HepG2 (cell line): Measurements from ENCODE around the gene PBX2. TPM values are rescaled to one million over a fixed set of nuclear protein-coding genes. Genes with fewer than 3 reads are reported as not detected.

Experiments used
- ATAC-seq: fragments of 200-7000 bp; cut with Tn5 transposase; 3 replicates; pipeline ENCODE4 v1.9.1; 2020; ENCODE audit warnings: mild to moderate bottlenecking, moderate library complexity
- BruUV-seq: library from RNA; stranded (reverse); fragments of 400-500 nt; replicated peaks from 2 replicates; lab custom pipeline; 2021; lab: Mats Ljungman, UMichigan
- CTCF ChIA-PET: fragments of 300-600 bp; formaldehyde crosslinking; extraction: SDS; loops from one replicate; lab custom pipeline; 2021; ENCODE audit warnings: low total read pairs, inconsistent platforms, low intra/inter-chr PET ratio; lab: Yijun Ruan, JAX
- POLR2A ChIA-PET: fragments of 350-600 bp; sonication (Branson Sonifier 250); formaldehyde crosslinking; loops from one replicate; lab custom pipeline; 2020; ENCODE audit warnings: antibody characterized with exemption, inconsistent platforms; lab: Yijun Ruan, JAX
- DNase-seq: peaks from one replicate; pipeline ENCODE4 v3.0.0-alpha.2; 2015; ENCODE audit warnings: low spot score
- FAIRE-seq: peaks from 3 replicates; lab custom pipeline; 2011; peaks lifted over from hg19 to GRCh38; lab: Jason Lieb, UNC
- H2AFZ ChIP-seq: one replicate; pipeline ENCODE4 v1.6.1; 2011; ENCODE audit warnings: low read length, inconsistent platforms
- H3K27ac ChIP-seq: fragments of 300-600 bp; 3 replicates; pipeline ENCODE4 v1.8.0; 2011; ENCODE audit warnings: mixed run types, mild to moderate bottlenecking, mixed read lengths, low read length, inconsistent platforms; ENCODE audit not compliant: insufficient read depth; ENCODE audit errors: extremely low read length
- H3K27me3 ChIP-seq, 2 experiments: fragments of 200-600 bp in 1 of 2; 2 replicates in 1 of 2; 3 replicates in 1 of 2; pipeline versions ENCODE4 v1.6.0 to v1.8.0; 2011; ENCODE audit warnings: low read length in 2 of 2, mild to moderate bottlenecking in 2 of 2, moderate library complexity in 2 of 2, inconsistent platforms in 1 of 2; ENCODE audit not compliant: insufficient read depth in 2 of 2, control insufficient read depth in 1 of 2
- H3K36me3 ChIP-seq, 2 experiments: fragments of 200-600 bp in 1 of 2; replicated peaks in 1 of 2; 2 replicates in 1 of 2; 3 replicates in 1 of 2; pipeline versions ENCODE4 v1.5.1 to v1.8.0; 2011; ENCODE audit warnings: low read length in 2 of 2, inconsistent platforms in 1 of 2; ENCODE audit not compliant: insufficient read depth in 2 of 2, control insufficient read depth in 1 of 2
- H3K4me1 ChIP-seq: 2 replicates; pipeline ENCODE4 v1.5.1; 2012; ENCODE audit warnings: low read length, inconsistent platforms; ENCODE audit not compliant: insufficient read depth
- H3K4me2 ChIP-seq: 2 replicates; pipeline ENCODE4 v1.6.0; 2011; ENCODE audit warnings: low read depth, low read length, inconsistent platforms
- H3K4me3 ChIP-seq, 3 experiments: fragments of 200-600 bp in 1 of 3; sonication (generic), shearing (Covaris generic) in 1 of 3; replicated peaks in 1 of 3; 2 replicates each; pipeline ENCODE4 v1.5.1; 2011 to 2016; ENCODE audit warnings: low read length in 3 of 3, inconsistent platforms in 2 of 3, low read depth in 2 of 3, mild to moderate bottlenecking in 2 of 3, control low read depth in 1 of 3, mixed read lengths in 1 of 3; ENCODE audit not compliant: insufficient read depth in 1 of 3
- H3K79me2 ChIP-seq: one replicate; pipeline ENCODE4 v1.6.1; 2011; ENCODE audit warnings: low read length, inconsistent platforms; ENCODE audit not compliant: insufficient read depth
- H3K9ac ChIP-seq: 2 replicates; pipeline ENCODE4 v1.6.0; 2011; ENCODE audit warnings: mild to moderate bottlenecking, low read depth, low read length, inconsistent platforms; ENCODE audit not compliant: insufficient read depth
- H3K9me3 ChIP-seq: 2 replicates; pipeline ENCODE4 v1.5.1; 2012; ENCODE audit warnings: mild to moderate bottlenecking, low read length
- H4K20me1 ChIP-seq: 2 replicates; pipeline ENCODE4 v1.6.0; 2011; ENCODE audit warnings: inconsistent platforms, mild to moderate bottlenecking, low read length, moderate library complexity; ENCODE audit not compliant: insufficient read depth
- ARHGAP35 ChIP-seq: sonication (generic); formaldehyde crosslinking; IDR thresholded peaks from 2 replicates; pipeline ENCODE4 v1.9.0; 2022; ENCODE audit warnings: mild to moderate bottlenecking, inconsistent platforms, moderate library complexity, missing genetic modification reagents, borderline replicate concordance
- CAMTA2 ChIP-seq: sonication (generic); formaldehyde crosslinking; IDR thresholded peaks from 2 replicates; pipeline ENCODE4 v1.4.0; 2020; ENCODE audit warnings: mild to moderate bottlenecking, missing genetic modification reagents, borderline replicate concordance
- GATAD1 ChIP-seq: IDR thresholded peaks from 2 replicates; pipeline ENCODE4 v1.6.1; 2016; ENCODE audit warnings: missing genetic modification reagents, missing compliant biosample characterization
- HHEX ChIP-seq: IDR thresholded peaks from 2 replicates; pipeline ENCODE4 v1.6.1; 2016; ENCODE audit warnings: control low read depth
- KAT8 ChIP-seq: IDR thresholded peaks from 2 replicates; pipeline ENCODE4 v1.6.1; 2016; ENCODE audit warnings: missing genetic modification reagents, missing compliant biosample characterization
- KLF9 ChIP-seq: IDR thresholded peaks from 2 replicates; pipeline ENCODE4 v1.6.1; 2016; ENCODE audit warnings: low read depth
- LCORL ChIP-seq, 2 experiments: fragments of 450-650 bp in 1 of 2; sonication (generic) in 1 of 2; formaldehyde crosslinking in 1 of 2; IDR thresholded peaks; 2 replicates each; pipeline versions ENCODE4 v1.5.0 to v1.6.1; 2017 to 2020; ENCODE audit warnings: antibody characterized with exemption in 1 of 2, missing genetic modification reagents in 1 of 2
- NR1H2 ChIP-seq: sonication (generic); formaldehyde crosslinking; IDR thresholded peaks from 2 replicates; pipeline ENCODE4 v1.8.1; 2022; ENCODE audit warnings: low read depth, missing genetic modification reagents, borderline replicate concordance
- POLR2AphosphoS5 ChIP-seq: IDR thresholded peaks from 2 replicates; pipeline ENCODE4 v1.6.1; 2012; ENCODE audit warnings: low read depth, low read length
- POLR2G ChIP-seq: fragments of 200-400 bp; formaldehyde crosslinking; IDR thresholded peaks from 2 replicates; pipeline ENCODE4 v1.6.1; 2018; ENCODE audit warnings: mild to moderate bottlenecking, low read depth, low read length, moderate library complexity
- TBP ChIP-seq: sonication (generic); formaldehyde crosslinking; IDR thresholded peaks from 2 replicates; pipeline ENCODE4 v1.5.0; 2020; ENCODE audit warnings: missing genetic modification reagents
- TMF1 ChIP-seq: sonication (generic); formaldehyde crosslinking; IDR thresholded peaks from 2 replicates; pipeline ENCODE4 v1.8.1; 2022; ENCODE audit warnings: low read depth, missing genetic modification reagents
- TRAFD1 ChIP-seq: sonication (generic); formaldehyde crosslinking; IDR thresholded peaks from 2 replicates; pipeline ENCODE4 v1.5.1; 2020; ENCODE audit warnings: missing genetic modification reagents, mild to moderate bottlenecking, borderline replicate concordance
- ZFP62 ChIP-seq: sonication (generic); formaldehyde crosslinking; IDR thresholded peaks from 2 replicates; pipeline ENCODE4 v1.4.0; 2020; ENCODE audit warnings: missing genetic modification reagents
- ZMYM3 ChIP-seq: sonication (generic); formaldehyde crosslinking; IDR thresholded peaks from 2 replicates; pipeline ENCODE4 v1.5.1; 2020; ENCODE audit warnings: mild to moderate bottlenecking, missing genetic modification reagents
- ZNF576 ChIP-seq: sonication (generic); formaldehyde crosslinking; IDR thresholded peaks from 2 replicates; pipeline ENCODE4 v1.4.0; 2020; ENCODE audit warnings: mild to moderate bottlenecking, missing genetic modification reagents
- ZNF605 ChIP-seq: sonication (generic); formaldehyde crosslinking; IDR thresholded peaks from 2 replicates; pipeline ENCODE4 v1.8.0; 2022; ENCODE audit warnings: mild to moderate bottlenecking, missing genetic modification reagents
- ZNF660 ChIP-seq: sonication (generic); formaldehyde crosslinking; IDR thresholded peaks from 2 replicates; pipeline ENCODE4 v1.5.1; 2020; ENCODE audit warnings: mild to moderate bottlenecking, low read depth, missing genetic modification reagents, borderline replicate concordance
- WGBS: methylation state at CpG from one replicate; pipeline ENCODE4 v1.1.6; 2017; ENCODE audit warnings: low lambda C conversion rate; 5-methylcytosine and 5-hydroxymethylcytosine counted together
- in situ Hi-C: cut with HindIII; loops from 2 replicates; pipeline ENCODE4 v1.10.0; 2017; ENCODE audit warnings: low pct_unique_long_range_greater_than_20kb; ENCODE audit not compliant: extremely low pct_ligation_motif_present
- intact Hi-C: fragments of 100-400 bp; cut with micrococcal nuclease; formaldehyde crosslinking; loops from one replicate; pipeline ENCODE4 v1.10.0; 2022; ENCODE audit not compliant: unreplicated experiment
- polyA plus RNA-seq, 8 experiments: library from polyadenylated mRNA; depleted of rRNA in 3 of 8; stranded (reverse) in 7 of 8; unstranded in 1 of 8; fragments of >200 nt; fragmentation: Illumina TruSeq in 4 of 8; extraction: Trizol in 4 of 8; gene quantifications; 2 replicates each; pipeline versions ENCODE4 v1.2.1 to v1.2.3, GENCODE V29; 2011 to 2016; ENCODE audit warnings: low read depth in 4 of 8, missing spikeins in 1 of 8, mixed read lengths in 1 of 8; ENCODE audit not compliant: insufficient read depth in 1 of 8
- total RNA-seq, 5 experiments: library from RNA; depleted of rRNA; stranded (reverse); fragments of >200 nt; fragmentation: Illumina TruSeq; extraction: Trizol; gene quantifications; 2 replicates each; pipeline ENCODE4 v1.2.3, GENCODE V29; 2016; ENCODE audit warnings: low read depth in 1 of 5

The PBX2 gene
- total and polyA plus RNA-seq, 2 of the 13 experiments (the other 11 are each of a cell fraction or from before 2014, with no cell fraction given), result 42.3 to 77.8 TPM

GRCh38 chr6:32177788-32178546 lies 12.0 kb downstream of the PBX2 start, which contains the start of gene RNF5 (continued):
- TF ChIP-seq ZNF576 (CRISPR knock-in tag), result no peak
- TF ChIP-seq CAMTA2, result no peak
- no peak; the same call in 1 of the 2 replicates for TF ChIP-seq POLR2G
- TF ChIP-seq TBP (CRISPR knock-in tag), result no peak
- peak; percentile 45; the same call in 1 of the 2 replicates for TF ChIP-seq LCORL (IDR thresholded peaks at IDR 0.05)
- TF ChIP-seq LCORL (CRISPR knock-in tag; IDR thresholded peaks at IDR 0.05), result peak; percentile 72
- no peak for TF ChIP-seq TMF1 (CRISPR knock-in tag)

- intact Hi-C loops (loop anchor here (2.0 to 5.0 kb wide), 2 partner anchors 58 to 1090 kb away; no protein-coding TSS in a partner anchor), in situ Hi-C loops (no loop called here)
- ChIA-PET CTCF (interaction anchor here (0.9 kb wide), 1 partner anchor 58 kb away, joined by 3 read pairs; no protein-coding TSS in a partner anchor), POLR2A (interaction anchor here (0.6 to 5.8 kb wide), 23 partner anchors 8 to 1094 kb away, joined by 3 to 127 read pairs (median 5); partner anchors contain the start of genes ATF6B, CFB, FKBPL and GPANK1)
- H3K4me1 ChIP-seq, result peaks cover 60% of the 10 kb centered on the region
- peaks cover 15 to 22% of the 10 kb centered on the region in 2 experiments; a peak in 4 of 5 replicates for H3K36me3 ChIP-seq
- TSS peak; percentile 61 for BruUV-seq
- H3K4me3 ChIP-seq, result peak overlapping the region; percentile 96 to 98 (median 98)
- peak overlapping the region; percentile 97 for H3K27ac ChIP-seq
- WGBS, result 0% methylated on average over 19 of the region's 20 CpGs
- no peak overlapping the region for H2AFZ ChIP-seq
- H3K9ac ChIP-seq, result peak overlapping the region; percentile 90
- H3K4me2 ChIP-seq, result peak overlapping the region; percentile 98
- no peaks in the 10 kb centered on the region for H3K9me3 ChIP-seq
- no peak for FAIRE-seq
- DNase-seq, result no peak
- peaks cover 56% of the 10 kb centered on the region for H3K79me2 ChIP-seq
- no peaks in the 10 kb centered on the region for H4K20me1 ChIP-seq
- H3K27me3 ChIP-seq, result no peaks in the 10 kb centered on the region; a peak in 1 of 5 replicates
- ATAC-seq, result peak; percentile 12
- TF ChIP-seq NR1H2 (CRISPR knock-in tag) (no peak), GATAD1 (CRISPR knock-in tag) (peak; percentile 1; the same call in 1 of the 2 replicates), TRAFD1 (CRISPR knock-in tag) (0 out of 2 replicates have a peak, but pooled peaks have one; percentile 21), ZFP62 (CRISPR knock-in tag) (no peak), POLR2AphosphoS5 (peak; percentile 35; the same call in 1 of the 2 replicates), ZNF660 (CRISPR knock-in tag) (no peak), HHEX (0 out of 2 replicates have a peak, but pooled peaks have one; percentile 3), ARHGAP35 (CRISPR knock-in tag) (0 out of 2 replicates have a peak, but pooled peaks have one; percentile 54), KAT8 (peak; percentile 18; the same call in 1 of the 2 replicates), ZMYM3 (CRISPR knock-in tag) (0 out of 2 replicates have a peak, but pooled peaks have one; percentile 56), KLF9 (CRISPR knock-in tag) (peak; percentile 35; the same call in 1 of the 2 replicates), ZNF605 (CRISPR knock-in tag) (peak; percentile 67; the same call in 1 of the 2 replicates)
Observed at GRCh38 chr6:32177183-32177787, 12.7 kb downstream of the PBX2 start.
